ENCODE results near the gene ARF4.

ARF4 gene

GRCh38 chr3:57586778-57587177 lies 10.4 kb downstream of the ARF4 start:
- no peak for DNase-seq
- H3K27ac ChIP-seq (ENCODE audit: low read length) = no peak overlapping the region
- H4K20me1 ChIP-seq (ENCODE audit: insufficient read depth, low read length) = peaks cover 19% of the 10 kb centered on the region; the same call in 1 of the 2 replicates
- H3K27me3 ChIP-seq (replicated peaks; ENCODE audit: insufficient read depth, low read length) = no peaks in the 10 kb centered on the region
- peaks cover 97% of the 10 kb centered on the region for H3K79me2 ChIP-seq (ENCODE audit: low read length)
- no peaks in the 10 kb centered on the region for H3K9me2 ChIP-seq (replicated peaks; ENCODE audit: insufficient read depth, low read length)
- 0 out of 2 replicates have a peak, but pooled peaks cover 4% of the 10 kb centered on the region for H3K4me1 ChIP-seq (ENCODE audit: low read length)
- H3K36me3 ChIP-seq (replicated peaks; ENCODE audit: insufficient read depth, low read length) = no peaks in the 10 kb centered on the region; the same call in none of the 2 replicates
- TF ChIP-seq CTCF (IDR thresholded peaks at IDR 0.05; ENCODE audit: low read length) = no peak
- TF ChIP-seq EZH2phosphoT487 (IDR thresholded peaks at IDR 0.05; ENCODE audit: low read length) = no peak
- TF ChIP-seq EZH2 (optimal IDR thresholded peaks at IDR 0.05; ENCODE audit: low read depth, low read length) = no peak
- H3K4me3 ChIP-seq (ENCODE audit: low read length) = no peak overlapping the region
- H3K4me2 ChIP-seq (ENCODE audit: low read depth, low read length) = no peak overlapping the region
- H3F3A ChIP-seq (ENCODE audit: insufficient read depth, low read length) = no peaks in the 10 kb centered on the region
- no peak overlapping the region for H3K9ac ChIP-seq (ENCODE audit: low read length)
- H2AFZ ChIP-seq (ENCODE audit: low read length) = no peak overlapping the region
- H3K9me3 ChIP-seq (replicated peaks; ENCODE audit: insufficient read depth, low read length) = no peaks in the 10 kb centered on the region

GRCh38 chr3:57583544-57583943 lies 13.6 kb downstream of the ARF4 start:
- no peaks in the 10 kb centered on the region for H3K9me3 ChIP-seq (replicated peaks; ENCODE audit: insufficient read depth, low read length)
- no peak overlapping the region for H3K9ac ChIP-seq (ENCODE audit: low read length)
- H3K4me1 ChIP-seq (ENCODE audit: low read length) = 0 out of 2 replicates have a peak, but pooled peaks cover 4% of the 10 kb centered on the region
- H3K36me3 ChIP-seq (replicated peaks; ENCODE audit: insufficient read depth, low read length) = no peaks in the 10 kb centered on the region; the same call in none of the 2 replicates
- no peaks in the 10 kb centered on the region for H3K27me3 ChIP-seq (replicated peaks; ENCODE audit: insufficient read depth, low read length)
- no peak for DNase-seq
- no peaks in the 10 kb centered on the region for H3F3A ChIP-seq (ENCODE audit: insufficient read depth, low read length)
- no peak overlapping the region for H3K4me3 ChIP-seq (ENCODE audit: low read length)
- peaks cover 19% of the 10 kb centered on the region; the same call in 1 of the 2 replicates for H4K20me1 ChIP-seq (ENCODE audit: insufficient read depth, low read length)
- H3K4me2 ChIP-seq (ENCODE audit: low read depth, low read length) = no peak overlapping the region
- no peak overlapping the region for H3K27ac ChIP-seq (ENCODE audit: low read length)
- H2AFZ ChIP-seq (ENCODE audit: low read length) = no peak overlapping the region
- no peaks in the 10 kb centered on the region for H3K9me2 ChIP-seq (replicated peaks; ENCODE audit: insufficient read depth, low read length)
- H3K79me2 ChIP-seq (ENCODE audit: low read length) = peaks cover 98% of the 10 kb centered on the region
- TF ChIP-seq CTCF (IDR thresholded peaks at IDR 0.05; ENCODE audit: low read length) (no peak), EZH2phosphoT487 (IDR thresholded peaks at IDR 0.05; ENCODE audit: low read length) (no peak), EZH2 (optimal IDR thresholded peaks at IDR 0.05; ENCODE audit: low read depth, low read length) (no peak)

GRCh38 chr3:57582474-57583168 lies 14.5 kb downstream of the ARF4 start:
- no peaks in the 10 kb centered on the region for H3F3A ChIP-seq (ENCODE audit: insufficient read depth, low read length)
- peak; percentile 54 for DNase-seq
- TF ChIP-seq EZH2phosphoT487 (IDR thresholded peaks at IDR 0.05; ENCODE audit: low read length) (no peak), CTCF (IDR thresholded peaks at IDR 0.05; ENCODE audit: low read length) (peak; percentile 39)
- H3K27me3 ChIP-seq (replicated peaks; ENCODE audit: insufficient read depth, low read length) = no peaks in the 10 kb centered on the region
- no peak overlapping the region for H3K9ac ChIP-seq (ENCODE audit: low read length)
- H3K9me3 ChIP-seq (replicated peaks; ENCODE audit: insufficient read depth, low read length) = no peaks in the 10 kb centered on the region
- H3K4me2 ChIP-seq (ENCODE audit: low read depth, low read length) = no peak overlapping the region
- H3K36me3 ChIP-seq (replicated peaks; ENCODE audit: insufficient read depth, low read length) = peaks cover 4% of the 10 kb centered on the region
- no peak overlapping the region for H2AFZ ChIP-seq (ENCODE audit: low read length)
- peaks cover 19% of the 10 kb centered on the region; the same call in 1 of the 2 replicates for H4K20me1 ChIP-seq (ENCODE audit: insufficient read depth, low read length)
- H3K4me3 ChIP-seq (ENCODE audit: low read length) = no peak overlapping the region
- H3K4me1 ChIP-seq (ENCODE audit: low read length) = 0 out of 2 replicates have a peak, but pooled peaks cover 4% of the 10 kb centered on the region
- peaks cover 98% of the 10 kb centered on the region for H3K79me2 ChIP-seq (ENCODE audit: low read length)
- no peak overlapping the region for H3K27ac ChIP-seq (ENCODE audit: low read length)
- no peaks in the 10 kb centered on the region for H3K9me2 ChIP-seq (replicated peaks; ENCODE audit: insufficient read depth, low read length)
